SKM-1 (cell line): ENCODE results near the gene NTMT2.

Experiments used
- DNase-seq: peaks from one replicate; lab custom pipeline; 2025; ENCODE audit not compliant: unreplicated experiment; lab: John Stamatoyannopoulos, UW

NTMT2 gene

GRCh38 chr1:170205301-170205700, 59.5 kb downstream of the NTMT2 start:
- DNase-seq = no peak

GRCh38 chr1:170209125-170209524, 63.4 kb downstream of the NTMT2 start:
- no peak for DNase-seq

GRCh38 chr1:170210142-170210541, 64.4 kb downstream of the NTMT2 start:
- no peak for DNase-seq

DNA sequence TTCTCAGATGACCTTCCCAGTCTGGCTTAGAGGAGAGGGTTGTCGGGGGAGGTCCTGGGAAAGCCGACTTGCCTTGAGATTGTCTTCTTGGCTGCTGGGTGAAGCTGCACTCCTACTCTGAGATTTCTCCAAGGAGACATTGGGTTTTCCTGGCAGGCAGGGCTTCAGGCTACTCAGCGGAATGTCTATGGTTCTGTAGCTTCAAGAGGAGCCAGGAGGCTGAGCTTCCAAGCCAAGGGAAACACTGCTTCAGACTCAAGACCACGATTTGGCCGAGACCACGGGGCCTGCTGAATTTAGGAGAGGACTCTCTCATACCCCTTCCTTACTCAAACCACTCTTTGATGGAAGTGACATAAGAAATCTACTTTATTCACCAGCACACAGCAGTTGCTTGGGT, 67.8 kb downstream of the NTMT2 start:
- DNase-seq = no peak

- DNase-seq = no peak
These were observed 68.6 kb downstream of the NTMT2 start for GRCh38 chr1:170214117-170215032.

DNA sequence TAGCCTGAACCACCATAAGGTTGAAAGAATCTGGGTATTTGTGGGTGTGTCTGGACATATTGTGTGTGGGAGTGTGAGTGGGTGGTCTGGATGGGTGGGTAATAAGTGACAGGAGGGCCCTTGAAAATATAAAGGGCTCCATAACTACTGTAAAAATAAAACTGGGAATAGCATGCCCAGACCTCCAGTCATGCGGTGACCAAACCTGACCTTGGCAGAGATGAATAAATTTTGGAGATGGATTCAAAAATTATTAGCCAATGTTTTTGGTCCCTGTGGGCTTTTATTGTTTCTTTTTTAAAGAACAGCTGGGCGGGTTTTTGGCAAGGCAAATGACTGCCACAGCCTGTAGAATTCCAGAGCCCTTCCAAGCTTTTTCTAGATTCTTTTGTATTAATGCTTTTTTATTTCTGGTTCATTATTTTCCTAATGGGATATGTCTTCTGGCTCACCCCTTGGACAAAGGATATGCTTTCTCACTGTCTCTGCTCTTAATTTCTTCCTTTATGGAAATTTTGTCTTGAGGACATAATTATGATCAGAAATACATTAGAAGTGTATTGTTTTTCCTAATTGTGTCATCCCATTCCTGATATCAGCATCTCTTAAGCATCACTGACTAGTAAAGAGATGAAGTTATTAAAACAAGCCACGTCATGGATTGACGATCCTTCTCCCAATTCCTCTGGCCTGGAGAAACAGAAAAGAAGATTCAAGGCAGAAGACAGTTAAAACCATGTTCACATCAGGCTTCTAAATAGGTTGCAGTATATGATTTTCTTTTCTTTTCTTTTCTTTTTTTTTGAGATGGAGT, 69.5 kb downstream of the NTMT2 start:
- no peak for DNase-seq

- no peak for DNase-seq
These were observed 71.9 kb downstream of the NTMT2 start for GRCh38 chr1:170217517-170218256.

GRCh38 chr1:170218257-170218650, 72.5 kb downstream of the NTMT2 start:
- DNase-seq = no peak
